WTC11 (cell line): ENCODE data around the gene PCAT6.

Source experiments
- ATF3 ChIP-seq: sonication (generic); formaldehyde crosslinking; conservative IDR thresholded peaks from 2 replicates; pipeline ENCODE4 v1.8.1; 2022; ENCODE audit warnings: mild to moderate bottlenecking, missing genetic modification reagents
- CTCF ChIP-seq: fragments of 200-600 bp; IDR thresholded peaks from 2 replicates; pipeline ENCODE4 v1.8.0; 2022; ENCODE audit warnings: antibody characterized with exemption
- NFE2L1 ChIP-seq: sonication (generic); formaldehyde crosslinking; IDR thresholded peaks from 2 replicates; pipeline ENCODE4 v1.8.1; 2023; ENCODE audit warnings: missing genetic modification reagents
- NR1H2 ChIP-seq: sonication (generic); formaldehyde crosslinking; IDR thresholded peaks from 2 replicates; pipeline ENCODE4 v1.9.0; 2021; ENCODE audit warnings: mild to moderate bottlenecking, moderate library complexity, missing genetic modification reagents
- RELA ChIP-seq: sonication (generic); formaldehyde crosslinking; IDR thresholded peaks from 2 replicates; pipeline ENCODE4 v1.8.1; 2022; ENCODE audit warnings: missing genetic modification reagents, mild to moderate bottlenecking, borderline replicate concordance
- SP1 ChIP-seq: sonication (generic); formaldehyde crosslinking; conservative IDR thresholded peaks from 2 replicates; pipeline ENCODE4 v1.8.1; 2022; ENCODE audit warnings: missing genetic modification reagents
- TF ChIP-seq, protein P1 (sequence below): sonication (generic); formaldehyde crosslinking; IDR thresholded peaks from 2 replicates; pipeline ENCODE4 v1.8.1; 2023; ENCODE audit warnings: mild to moderate bottlenecking, missing genetic modification reagents, moderate library complexity

DNA sequence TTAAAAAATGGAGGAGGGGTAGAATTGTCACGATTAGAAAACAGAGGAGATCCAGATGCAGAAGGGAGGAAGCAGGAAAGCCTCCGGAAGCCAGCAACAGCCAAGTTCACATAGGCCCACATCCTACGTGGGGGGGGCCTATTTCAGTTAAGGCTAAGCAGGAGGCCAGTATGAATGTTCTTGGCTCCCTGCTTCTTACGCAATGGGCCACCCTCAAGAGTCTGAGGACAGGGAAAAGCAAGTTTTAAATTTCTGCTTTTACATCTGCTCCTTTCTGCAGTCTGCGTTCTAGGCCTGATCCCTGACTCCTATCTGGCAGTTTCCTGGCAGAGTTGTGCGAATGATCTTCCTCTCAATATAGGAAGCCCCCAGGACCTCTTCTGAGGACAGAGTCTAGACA, 47.6 kb downstream of the PCAT6 start:
- no peak for TF ChIP-seq CTCF
- TF ChIP-seq ATF3 (CRISPR knock-in tag): no peak
- TF ChIP-seq NR1H2 (CRISPR knock-in tag): no peak
- no peak for TF ChIP-seq NFE2L1 (CRISPR knock-in tag)
- no peak for TF ChIP-seq SP1 (CRISPR knock-in tag)
- TF ChIP-seq, protein P1, sequence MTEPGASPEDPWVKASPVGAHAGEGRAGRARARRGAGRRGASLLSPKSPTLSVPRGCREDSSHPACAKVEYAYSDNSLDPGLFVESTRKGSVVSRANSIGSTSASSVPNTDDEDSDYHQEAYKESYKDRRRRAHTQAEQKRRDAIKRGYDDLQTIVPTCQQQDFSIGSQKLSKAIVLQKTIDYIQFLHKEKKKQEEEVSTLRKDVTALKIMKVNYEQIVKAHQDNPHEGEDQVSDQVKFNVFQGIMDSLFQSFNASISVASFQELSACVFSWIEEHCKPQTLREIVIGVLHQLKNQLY (CRISPR knock-in tag): no peak
- no peak for TF ChIP-seq RELA
